OCI-LY7 (cell line): ENCODE measurements around the gene SLC25A6. TPM values are rescaled to one million over a fixed set of nuclear protein-coding genes. Genes with fewer than 3 reads are reported as not detected.

Experiments used
- BruUV-seq: library from RNA; stranded (reverse); fragments of 400-500 nt; replicated peaks from 2 replicates; lab custom pipeline; 2021; lab: Mats Ljungman, UMichigan
- CTCF ChIA-PET: fragments of 300-600 bp; sonication (Branson Sonifier 250); formaldehyde crosslinking; loops from one replicate; lab custom pipeline; 2022; ENCODE audit warnings: antibody characterized with exemption; ENCODE audit not compliant: unreplicated experiment; lab: Charles Lee
- POLR2A ChIA-PET: fragments of 300-600 bp; sonication (Branson Sonifier 250); formaldehyde crosslinking; loops from one replicate; lab custom pipeline; 2022; ENCODE audit warnings: antibody characterized with exemption; lab: Charles Lee
- DNase-seq: peaks from one replicate; pipeline ENCODE4 v3.0.0-alpha.2; 2015; ENCODE audit warnings: low spot score
- H2AFZ ChIP-seq: fragments of 200-600 bp; sonication (generic), shearing (Covaris generic); 2 replicates; pipeline ENCODE4 v1.6.1; 2014; ENCODE audit warnings: mild to moderate bottlenecking, antibody characterized with exemption, low read length, moderate library complexity
- H3K27ac ChIP-seq: fragments of 200-600 bp; sonication (generic); 2 replicates; pipeline ENCODE4 v1.5.1; 2014; ENCODE audit warnings: mixed run types, low read depth, mild to moderate bottlenecking, moderate library complexity, low read length, inconsistent platforms; ENCODE audit not compliant: poor library complexity, severe bottlenecking
- H3K36me3 ChIP-seq: fragments of 200-600 bp; sonication (generic); 2 replicates; pipeline ENCODE4 v1.6.1; 2014; ENCODE audit warnings: mild to moderate bottlenecking, antibody characterized with exemption, low read length, moderate library complexity, mixed read lengths; ENCODE audit not compliant: insufficient read depth
- H3K4me1 ChIP-seq: fragments of 200-600 bp; sonication (generic); 2 replicates; pipeline ENCODE4 v1.5.1; 2014; ENCODE audit warnings: mild to moderate bottlenecking, low read length; ENCODE audit not compliant: insufficient read depth, poor library complexity, severe bottlenecking
- H3K4me2 ChIP-seq: fragments of 200-600 bp; sonication (generic); 2 replicates; pipeline ENCODE4 v1.6.1; 2014; ENCODE audit warnings: mild to moderate bottlenecking, low read length
- H3K4me3 ChIP-seq: fragments of 200-600 bp; sonication (generic); 2 replicates; pipeline ENCODE4 v1.5.1; 2014; ENCODE audit warnings: mild to moderate bottlenecking, low read depth, low read length; ENCODE audit not compliant: poor library complexity, severe bottlenecking
- H3K79me2 ChIP-seq: fragments of 200-600 bp; sonication (generic); 2 replicates; pipeline ENCODE4 v1.6.1; 2016; ENCODE audit warnings: low read depth, mild to moderate bottlenecking, low read length, moderate library complexity, mixed read lengths; ENCODE audit not compliant: insufficient read depth
- H3K9me2 ChIP-seq: fragments of 200-600 bp; sonication (generic); 2 replicates; pipeline ENCODE4 v1.6.1; 2016; ENCODE audit warnings: mild to moderate bottlenecking, low read length, mixed read lengths; ENCODE audit not compliant: insufficient read depth
- H3K9me3 ChIP-seq: fragments of 200-600 bp; sonication (generic); 2 replicates; pipeline ENCODE4 v1.6.1; 2014; ENCODE audit warnings: mild to moderate bottlenecking, mixed run types, low read length, mixed read lengths
- H4K20me1 ChIP-seq: fragments of 200-600 bp; sonication (generic); 2 replicates; pipeline ENCODE4 v1.6.1; 2014; ENCODE audit warnings: mild to moderate bottlenecking, antibody characterized with exemption, low read length, moderate library complexity, mixed read lengths; ENCODE audit not compliant: insufficient read depth
- EZH2phosphoT487 ChIP-seq: fragments of 200-600 bp; sonication (generic); IDR thresholded peaks from 2 replicates; pipeline ENCODE4 v1.6.1; 2018; ENCODE audit warnings: low read depth, borderline replicate concordance, mild to moderate bottlenecking, mixed run types, antibody characterized with exemption, low read length, moderate library complexity, mixed read lengths
- intact Hi-C: fragments of 100-400 bp; cut with micrococcal nuclease; formaldehyde crosslinking; loops from one replicate; pipeline ENCODE4 v1.10.0; 2022; ENCODE audit not compliant: unreplicated experiment
- total RNA-seq, 2 experiments: library from RNA; depleted of rRNA in 1 of 2; stranded (reverse); fragments of >200 nt in 1 of 2; shearing (Covaris generic) in 1 of 2; gene quantifications; 2 replicates each; pipeline ENCODE4 v1.2.3, GENCODE V29; 2014 to 2022
- TF ChIP-seq, protein P1 (sequence below): fragments of 200-600 bp; sonication (generic); conservative IDR thresholded peaks from 2 replicates; pipeline ENCODE4 v1.5.1; 2014; ENCODE audit warnings: mild to moderate bottlenecking, antibody characterized with exemption, low read length, moderate library complexity, mixed read lengths

The SLC25A6 gene
- total RNA-seq, 2 experiments from 2014 or later = 196 to 444 TPM

DNA sequence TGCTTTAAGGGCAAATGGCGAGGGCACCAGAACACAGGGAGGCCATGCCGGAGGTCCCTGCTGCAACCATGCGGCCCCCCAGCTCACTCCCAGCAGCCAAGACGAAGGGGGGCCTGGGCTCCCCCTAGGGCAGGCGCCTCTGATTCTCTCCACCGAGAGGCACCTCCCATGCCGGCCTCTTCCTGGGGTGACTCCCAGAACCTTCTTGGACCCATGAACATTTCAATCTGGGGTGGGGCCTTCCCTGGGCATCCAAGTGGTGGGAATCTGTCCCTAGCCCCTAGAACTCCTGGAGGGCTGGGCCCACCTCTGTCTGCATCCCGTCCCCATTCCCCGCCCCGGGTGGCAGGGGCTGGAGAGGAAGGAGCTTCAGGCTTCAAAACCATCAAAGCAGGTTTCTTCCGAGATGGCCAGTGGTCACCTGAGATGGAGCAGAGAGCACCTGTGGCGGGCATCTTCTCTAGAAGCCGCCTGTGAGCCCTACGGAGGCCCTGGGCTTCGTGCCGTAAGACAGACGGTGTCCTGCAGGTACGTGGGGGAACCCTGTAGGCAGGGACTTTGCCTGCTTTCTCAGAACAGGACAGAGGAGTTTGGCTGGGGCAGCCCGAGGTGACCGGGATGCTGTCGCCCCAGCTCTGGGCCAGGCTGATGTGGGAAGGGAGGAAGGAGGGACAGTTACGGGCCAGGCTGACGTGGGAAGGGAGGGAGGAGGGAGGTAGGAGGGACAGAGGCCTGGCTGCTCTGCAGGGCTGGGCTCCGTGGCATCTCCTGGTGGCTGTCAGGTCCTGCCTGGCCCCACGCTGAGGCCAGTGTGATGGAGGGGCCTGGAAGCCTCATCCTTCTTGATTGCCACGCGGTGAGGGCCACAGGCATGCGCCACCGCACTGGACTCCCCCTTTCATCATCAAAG, 6.8 kb upstream of the SLC25A6 start:
- Histone ChIP-seq H3K9me2 (no peaks in the 10 kb centered on the region), H2AFZ (no peak overlapping the region), H4K20me1 (no peaks in the 10 kb centered on the region), H3K4me2 (no peak overlapping the region), H3K9me3 (no peaks in the 10 kb centered on the region), H3K36me3 (peaks cover 88% of the 10 kb centered on the region), H3K79me2 (peaks cover 27% of the 10 kb centered on the region), H3K4me3 (no peak overlapping the region), H3K27ac (no peak overlapping the region), H3K4me1 (peaks cover 14% of the 10 kb centered on the region)
- TF ChIP-seq, protein P1, sequence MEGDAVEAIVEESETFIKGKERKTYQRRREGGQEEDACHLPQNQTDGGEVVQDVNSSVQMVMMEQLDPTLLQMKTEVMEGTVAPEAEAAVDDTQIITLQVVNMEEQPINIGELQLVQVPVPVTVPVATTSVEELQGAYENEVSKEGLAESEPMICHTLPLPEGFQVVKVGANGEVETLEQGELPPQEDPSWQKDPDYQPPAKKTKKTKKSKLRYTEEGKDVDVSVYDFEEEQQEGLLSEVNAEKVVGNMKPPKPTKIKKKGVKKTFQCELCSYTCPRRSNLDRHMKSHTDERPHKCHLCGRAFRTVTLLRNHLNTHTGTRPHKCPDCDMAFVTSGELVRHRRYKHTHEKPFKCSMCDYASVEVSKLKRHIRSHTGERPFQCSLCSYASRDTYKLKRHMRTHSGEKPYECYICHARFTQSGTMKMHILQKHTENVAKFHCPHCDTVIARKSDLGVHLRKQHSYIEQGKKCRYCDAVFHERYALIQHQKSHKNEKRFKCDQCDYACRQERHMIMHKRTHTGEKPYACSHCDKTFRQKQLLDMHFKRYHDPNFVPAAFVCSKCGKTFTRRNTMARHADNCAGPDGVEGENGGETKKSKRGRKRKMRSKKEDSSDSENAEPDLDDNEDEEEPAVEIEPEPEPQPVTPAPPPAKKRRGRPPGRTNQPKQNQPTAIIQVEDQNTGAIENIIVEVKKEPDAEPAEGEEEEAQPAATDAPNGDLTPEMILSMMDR = no peak
- TF ChIP-seq EZH2phosphoT487 = no peak
- ChIA-PET CTCF (no interaction called here), POLR2A (no interaction called here)
- BruUV-seq = no TSS peak
- intact Hi-C loops = no loop called here
- DNase-seq = no peak

DNA sequence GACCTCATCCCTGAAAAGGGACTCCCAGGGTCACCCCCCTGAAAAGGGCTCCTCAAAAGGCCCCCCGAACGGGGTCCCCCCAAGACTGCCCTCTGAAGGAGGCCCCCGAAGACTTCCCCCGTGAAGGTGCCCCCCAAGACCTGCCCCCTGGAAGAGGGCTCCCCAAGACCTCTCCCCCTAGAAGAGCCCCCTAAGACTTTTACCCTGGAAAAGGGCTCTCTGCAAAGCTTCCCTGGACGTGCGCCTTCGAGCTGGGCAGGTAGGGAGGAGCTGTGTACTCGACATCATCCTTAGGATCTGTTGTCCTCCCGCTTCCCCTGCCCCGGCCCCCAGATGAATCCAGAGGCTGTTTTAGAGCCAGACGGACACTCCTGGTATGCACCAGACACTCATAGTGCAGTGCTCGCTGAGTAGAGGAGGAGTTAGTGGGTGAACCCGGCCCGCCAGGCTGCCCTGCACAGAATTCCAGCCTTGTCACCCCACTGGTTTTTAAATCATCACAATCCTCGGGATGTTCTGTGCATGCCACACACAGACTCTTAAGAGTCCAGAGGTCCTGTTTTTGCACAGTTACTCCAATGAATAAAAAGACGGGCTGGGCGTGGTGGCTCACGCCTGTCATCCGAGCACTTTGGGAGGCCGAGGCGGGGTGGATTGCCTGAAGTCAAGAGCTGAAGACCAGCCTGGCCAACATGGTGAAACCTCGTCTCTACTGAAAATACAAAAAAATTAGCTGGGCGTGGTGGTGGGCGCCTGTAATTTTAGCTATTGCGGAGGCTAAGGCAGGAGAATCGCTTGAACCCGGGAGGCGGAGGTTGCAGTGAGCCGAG, 5.7 kb upstream of the SLC25A6 start:
- no peak for DNase-seq
- POLR2A ChIA-PET = no interaction called here
- intact Hi-C loops = no loop called here

More for the DNA sequence above, 5.7 kb upstream of the SLC25A6 start:
- Histone ChIP-seq H3K4me1 (peaks cover 16% of the 10 kb centered on the region), H3K4me3 (no peak overlapping the region), H3K9me2 (no peaks in the 10 kb centered on the region), H3K36me3 (peaks cover 78% of the 10 kb centered on the region), H3K27ac (no peak overlapping the region), H3K79me2 (peaks cover 35% of the 10 kb centered on the region), H4K20me1 (no peaks in the 10 kb centered on the region), H3K4me2 (no peak overlapping the region), H3K9me3 (no peaks in the 10 kb centered on the region), H2AFZ (no peak overlapping the region)
- TF ChIP-seq, protein P1 = no peak
- no peak for TF ChIP-seq EZH2phosphoT487
- BruUV-seq = no TSS peak
- CTCF ChIA-PET = no interaction called here
